ENCODE results near the gene GCNA. TPM values are rescaled to one million over a fixed set of nuclear protein-coding genes. Genes with fewer than 3 reads are reported as not detected.
"Not testable (repeated sequence)": the region's sequence is repeated elsewhere in the genome, so short reads cannot be mapped to it uniquely, and the experiment has no call there.

The GCNA gene
- total RNA-seq, 1 donor from 2014 or later: 0.52 TPM

DNA sequence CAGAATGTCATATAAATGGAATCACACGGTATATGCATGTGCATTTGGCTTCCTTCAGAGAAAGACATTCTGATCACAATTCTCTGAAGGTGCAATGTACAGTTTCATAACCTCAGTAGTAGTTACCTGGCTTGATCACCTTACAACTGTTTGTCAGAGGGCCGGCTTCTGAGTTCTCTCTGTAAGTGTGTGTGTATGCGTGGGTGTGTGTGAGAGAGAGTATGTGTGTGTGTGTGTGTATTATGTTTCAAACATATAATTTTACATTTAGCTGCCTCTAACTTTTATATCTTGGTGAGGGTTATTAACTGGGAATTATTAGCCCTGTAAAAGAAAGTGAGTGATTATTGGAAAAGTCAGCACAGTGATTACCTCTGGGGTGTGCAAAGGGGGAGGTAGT lies 81.1 kb downstream of the GCNA start:
- no peak overlapping the region for H3K4me3 ChIP-seq (ENCODE audit: low read depth, low read length)
- DNase-seq (ENCODE audit: low read depth): no peak
- TF ChIP-seq, protein P1, sequence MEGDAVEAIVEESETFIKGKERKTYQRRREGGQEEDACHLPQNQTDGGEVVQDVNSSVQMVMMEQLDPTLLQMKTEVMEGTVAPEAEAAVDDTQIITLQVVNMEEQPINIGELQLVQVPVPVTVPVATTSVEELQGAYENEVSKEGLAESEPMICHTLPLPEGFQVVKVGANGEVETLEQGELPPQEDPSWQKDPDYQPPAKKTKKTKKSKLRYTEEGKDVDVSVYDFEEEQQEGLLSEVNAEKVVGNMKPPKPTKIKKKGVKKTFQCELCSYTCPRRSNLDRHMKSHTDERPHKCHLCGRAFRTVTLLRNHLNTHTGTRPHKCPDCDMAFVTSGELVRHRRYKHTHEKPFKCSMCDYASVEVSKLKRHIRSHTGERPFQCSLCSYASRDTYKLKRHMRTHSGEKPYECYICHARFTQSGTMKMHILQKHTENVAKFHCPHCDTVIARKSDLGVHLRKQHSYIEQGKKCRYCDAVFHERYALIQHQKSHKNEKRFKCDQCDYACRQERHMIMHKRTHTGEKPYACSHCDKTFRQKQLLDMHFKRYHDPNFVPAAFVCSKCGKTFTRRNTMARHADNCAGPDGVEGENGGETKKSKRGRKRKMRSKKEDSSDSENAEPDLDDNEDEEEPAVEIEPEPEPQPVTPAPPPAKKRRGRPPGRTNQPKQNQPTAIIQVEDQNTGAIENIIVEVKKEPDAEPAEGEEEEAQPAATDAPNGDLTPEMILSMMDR (conservative IDR thresholded peaks at IDR 0.05; ENCODE audit: low read depth, low read length): no peak

DNA sequence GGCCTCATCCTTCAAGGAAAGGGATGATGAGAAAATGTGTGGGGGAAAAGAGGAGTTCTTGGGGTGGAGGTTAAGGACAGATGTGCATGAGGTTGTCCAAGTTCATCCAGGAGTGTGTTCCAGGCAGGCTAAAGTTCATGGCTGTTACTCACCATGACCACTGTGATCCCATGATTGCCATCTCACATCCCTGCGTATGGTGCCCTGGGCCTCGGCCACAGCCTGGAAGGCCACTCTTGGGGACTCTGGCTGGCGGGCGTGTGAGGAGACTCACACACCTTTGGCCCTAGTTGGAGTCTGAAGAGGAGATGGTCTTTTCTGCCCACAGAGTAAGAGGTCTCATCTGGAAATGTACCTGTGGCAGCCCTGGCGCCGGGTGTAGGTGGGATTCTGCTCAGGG lies 81.7 kb downstream of the GCNA start:
- TF ChIP-seq, protein P1 (conservative IDR thresholded peaks at IDR 0.05; ENCODE audit: low read depth, low read length): no peak
- no peak overlapping the region for H3K4me3 ChIP-seq (ENCODE audit: low read depth, low read length)
- DNase-seq (ENCODE audit: low read depth): no peak

DNA sequence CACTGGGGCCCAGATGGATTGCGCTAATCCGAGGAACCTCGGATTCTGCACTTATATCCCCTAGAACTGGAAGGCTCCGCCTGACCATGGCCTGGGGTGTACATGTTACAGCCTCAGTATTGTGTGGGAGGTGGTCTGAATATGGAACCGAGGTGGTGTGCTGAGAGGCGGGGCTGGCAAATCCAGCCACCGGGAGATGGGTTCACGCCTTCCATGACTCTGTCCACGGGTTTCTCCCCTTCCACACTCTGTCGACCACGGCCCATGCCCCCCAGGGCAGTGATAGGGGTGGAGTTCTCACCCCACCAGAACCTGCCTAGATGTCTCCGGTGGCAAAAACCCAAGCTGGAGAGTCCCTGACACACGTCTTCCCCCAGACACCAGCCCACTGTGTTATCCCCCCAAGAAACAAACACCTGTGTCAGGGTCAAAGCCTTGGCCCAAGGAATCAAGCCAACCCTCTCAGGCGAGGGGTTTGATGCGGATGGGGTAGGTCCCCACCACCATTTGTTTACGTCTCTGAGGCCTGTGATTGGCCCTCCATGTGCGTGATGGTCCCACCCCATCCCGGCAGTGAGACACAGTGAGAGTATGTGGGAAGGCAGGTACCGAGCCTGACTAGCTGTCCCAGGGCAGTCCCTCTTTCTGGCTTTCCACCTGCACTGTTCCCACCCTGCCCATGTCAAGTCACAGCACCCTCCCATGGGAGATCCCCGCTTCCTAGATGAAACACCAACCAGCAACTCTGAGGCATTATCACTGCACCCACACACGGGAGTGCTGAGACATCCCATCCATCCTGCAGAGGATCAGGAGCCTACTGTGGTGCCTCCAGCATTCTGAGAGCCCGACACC lies 82.6 kb downstream of the GCNA start:
- DNase-seq (ENCODE audit: low read depth): no peak
- TF ChIP-seq, protein P1 (conservative IDR thresholded peaks at IDR 0.05; ENCODE audit: low read depth, low read length): no peak
- no peak overlapping the region for H3K4me3 ChIP-seq (ENCODE audit: low read depth, low read length)

DNA sequence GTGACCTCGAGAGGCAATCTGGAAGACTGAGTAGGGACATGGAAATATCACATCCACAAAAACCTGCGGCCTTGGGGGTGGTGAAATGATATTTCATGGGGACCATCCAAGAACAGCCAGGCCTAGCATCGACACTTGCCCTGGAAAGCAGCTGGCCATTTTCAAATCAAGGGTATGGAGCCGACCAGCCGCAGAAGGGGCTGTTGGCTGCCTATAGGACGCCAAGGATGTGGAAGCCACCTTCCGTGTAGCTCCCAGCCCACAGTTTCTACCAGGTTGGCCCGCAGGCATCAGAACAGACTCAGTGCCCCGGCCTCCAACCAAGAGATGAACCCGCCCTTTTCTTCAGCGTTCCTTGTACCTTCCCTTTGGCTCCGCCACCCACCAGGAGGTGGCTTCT lies 83.7 kb downstream of the GCNA start:
- no peak overlapping the region for H3K4me3 ChIP-seq (ENCODE audit: low read depth, low read length)
- DNase-seq (ENCODE audit: low read depth): no peak
- TF ChIP-seq, protein P1 (conservative IDR thresholded peaks at IDR 0.05; ENCODE audit: low read depth, low read length): no peak

DNA sequence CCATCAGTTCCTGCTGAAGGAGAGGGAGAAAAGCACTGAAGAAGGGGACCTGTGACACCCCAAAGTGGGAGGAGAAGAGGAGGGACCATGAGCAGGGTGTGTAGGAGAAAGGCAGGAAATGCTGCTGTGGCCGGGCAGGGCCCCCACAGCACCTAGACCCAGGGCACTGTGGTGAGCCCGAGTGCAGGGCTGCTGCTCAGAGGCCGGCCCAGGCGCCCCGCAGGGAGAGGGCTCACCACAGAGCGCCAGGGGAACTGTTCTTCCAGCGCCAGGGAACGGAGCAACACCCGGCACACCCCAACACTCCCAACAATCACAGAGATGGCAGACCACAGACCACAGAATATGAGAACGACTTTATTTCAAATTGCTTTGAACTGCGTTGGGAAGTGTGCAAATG lies 84.4 kb downstream of the GCNA start:
- not testable (repeated sequence) for DNase-seq (ENCODE audit: low read depth); H3K4me3 ChIP-seq (ENCODE audit: low read depth, low read length)

Other genes with a start within 250 kb of the GCNA start
- gene TAF1, start 212.1 kb upstream of the GCNA start, total RNA-seq: 11.1 and 16.7 TPM in 2 replicates
- 42.5 and 49.6 TPM in 2 replicates for gene OGT, start 45.3 kb upstream of the GCNA start, total RNA-seq
- gene CXCR3, start 40.1 kb downstream of the GCNA start, total RNA-seq: not detected in 2 replicates
- gene CXorf49, start 139.8 kb downstream of the GCNA start, total RNA-seq: 15.4 and 70.9 TPM in 2 replicates
- not detected in 2 replicates for gene CXorf49B, start 184.9 kb downstream of the GCNA start, total RNA-seq

Measured in epithelial cell of proximal tubule (primary cell).